Upper lobe of left lung (tissue), 6 donors: Measurements from ENCODE around the gene USP6NL. TPM values are rescaled to one million over a fixed set of nuclear protein-coding genes. Genes with fewer than 3 reads are reported as not detected.

Experiments used
- ATAC-seq, 2 donors: fragments of 200-7000 bp; cut with Tn5 transposase; one replicate each; pipeline ENCODE4 v1.9.1; 2022; ENCODE audit warnings: mild to moderate bottlenecking in 2 of 2, moderate library complexity in 2 of 2; ENCODE audit not compliant: low FRiP score in 2 of 2
- DNase-seq, 2 donors: peaks; one replicate each; pipeline ENCODE4 v3.0.0-alpha.2; 2019 to 2020
- H3K27ac ChIP-seq, 4 donors: fragments of 200-600 bp; sonication (generic); one replicate each; pipeline ENCODE4 v1.5.1; 2016 to 2019
- H3K27me3 ChIP-seq, 4 donors: fragments of 200-600 bp; sonication (generic); one replicate each; pipeline ENCODE4 v1.5.1; 2017 to 2019
- H3K36me3 ChIP-seq, 4 donors: fragments of 200-600 bp; sonication (generic); one replicate each; pipeline ENCODE4 v1.5.1; 2016 to 2019
- H3K4me1 ChIP-seq, 4 donors: fragments of 200-600 bp; sonication (generic); one replicate each; pipeline ENCODE4 v1.5.1; 2018 to 2019
- H3K4me3 ChIP-seq, 4 donors: fragments of 200-600 bp; sonication (generic); one replicate each; pipeline ENCODE4 v1.5.1; 2017 to 2019; ENCODE audit warnings: mild to moderate bottlenecking in 2 of 4, moderate library complexity in 1 of 4
- H3K9me3 ChIP-seq, 4 donors: fragments of 200-600 bp; sonication (generic); one replicate each; pipeline ENCODE4 v1.5.1; 2018 to 2019
- CTCF ChIP-seq, 6 experiments: fragments of 450-650 bp in 4 of 6; fragments of 200-600 bp in 2 of 6; sonication (generic) in 2 of 6; IDR thresholded peaks; one replicate each; pipeline ENCODE4 v1.5.1; 2016 to 2019; ENCODE audit warnings: antibody characterized with exemption in 6 of 6
- EP300 ChIP-seq, 4 donors: sonication (generic); formaldehyde crosslinking; IDR thresholded peaks; one replicate each; pipeline ENCODE4 v1.5.1; 2017; ENCODE audit warnings: antibody characterized with exemption in 4 of 4, control low read depth in 2 of 4
- POLR2A ChIP-seq, 4 donors: fragments of 450-650 bp; IDR thresholded peaks; one replicate each; pipeline ENCODE4 v1.5.1; 2016 to 2017; ENCODE audit warnings: antibody characterized with exemption in 4 of 4, mild to moderate bottlenecking in 2 of 4
- POLR2AphosphoS5 ChIP-seq, 2 donors: sonication (generic); formaldehyde crosslinking; IDR thresholded peaks; one replicate each; pipeline ENCODE4 v1.5.1; 2017; ENCODE audit warnings: antibody characterized with exemption in 2 of 2
- WGBS, 2 donors: methylation state at CpG; one replicate each; pipeline ENCODE4 v1.1.5; 2017 to 2018; 5-methylcytosine and 5-hydroxymethylcytosine counted together
- total RNA-seq, 6 donors: library from RNA; depleted of rRNA in 4 of 6; stranded (reverse); fragments of >200 nt in 4 of 6; gene quantifications; one replicate each; pipeline versions ENCODE4 v1.1.0 to v1.2.1, GENCODE V29; 2016 to 2021
- donor health status: DM: no; HTN: no; CAD: no; lungs with moderate emphysema.
- donor health status: DM: no; HTN: yes; CAD: no; lungs with severe emphysema.

The USP6NL gene
- total RNA-seq, 6 donors from 2014 or later = 16.4 to 28.6 (median 21.8) TPM

GRCh38 chr10:11424456-11425295 is 186.8 kb downstream of the USP6NL start:
- ATAC-seq (peak in 1 of 2 donors; percentile 75), DNase-seq (peak in 1 of 2 donors; percentile 28)
- WGBS, 2 donors = 41 to 52% methylated on average over 11 of the region's 11 CpGs

GRCh38 chr10:11416974-11417373 is 194.5 kb downstream of the USP6NL start:
- Histone ChIP-seq H3K4me1 (no peaks in the 10 kb centered on the region), H3K36me3 (no peaks in the 10 kb centered on the region), H3K27me3 (no peaks in the 10 kb centered on the region), H3K27ac (no peak overlapping the region), H3K9me3 (peaks cover 0 to 8% (median 6%) of the 10 kb centered on the region in 4 donors), H3K4me3 (no peak overlapping the region)
- DNase-seq = no peak
- WGBS, 2 donors = 88 to 94% methylated on average over 2 of the region's 2 CpGs
- no peak for ATAC-seq
- TF ChIP-seq POLR2AphosphoS5 (IDR thresholded peaks at IDR 0.05) (no peak), EP300 (IDR thresholded peaks at IDR 0.05) (no peak), CTCF (IDR thresholded peaks at IDR 0.05) (no peak), POLR2A (IDR thresholded peaks at IDR 0.05) (no peak)

More at GRCh38 chr10:11424456-11425295, 186.8 kb downstream of the USP6NL start:
- peaks cover 0 to 10% (median 4%) of the 10 kb centered on the region in 4 donors for H3K9me3 ChIP-seq
- H3K4me3 ChIP-seq = no peak overlapping the region
- no peaks in the 10 kb centered on the region for H3K4me1 ChIP-seq
- H3K27ac ChIP-seq = no peak overlapping the region
- no peaks in the 10 kb centered on the region for H3K36me3 ChIP-seq
- TF ChIP-seq EP300 (IDR thresholded peaks at IDR 0.05) (no peak), POLR2A (IDR thresholded peaks at IDR 0.05) (no peak), POLR2AphosphoS5 (IDR thresholded peaks at IDR 0.05) (no peak), CTCF (IDR thresholded peaks at IDR 0.05) (peak in 5 of 6 experiments; percentile 47 to 74 (median 59))
- H3K27me3 ChIP-seq = no peaks in the 10 kb centered on the region

DNA sequence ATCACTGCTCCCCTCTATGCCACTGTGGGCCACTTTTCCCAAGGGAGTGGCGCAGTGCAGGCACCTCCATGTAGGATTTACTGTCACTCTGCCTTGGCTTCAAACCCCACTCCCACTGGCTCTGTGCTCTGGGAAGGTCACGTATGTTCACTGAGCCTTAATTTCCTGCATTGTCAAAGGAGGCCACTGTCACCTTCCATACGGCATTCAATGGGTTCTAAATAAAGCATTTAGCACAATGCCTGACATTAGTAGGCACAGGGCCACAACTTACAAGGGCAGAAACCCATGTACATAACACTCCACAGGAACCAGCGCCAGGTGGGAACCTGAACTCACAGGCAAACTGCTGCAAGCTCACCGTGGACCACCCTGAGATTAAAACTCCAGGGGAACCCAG is 196.4 kb downstream of the USP6NL start:
- ATAC-seq (no peak), DNase-seq (no peak)
- TF ChIP-seq POLR2A (IDR thresholded peaks at IDR 0.05) (no peak), POLR2AphosphoS5 (IDR thresholded peaks at IDR 0.05) (no peak), EP300 (IDR thresholded peaks at IDR 0.05) (no peak), CTCF (IDR thresholded peaks at IDR 0.05) (no peak)
- no peaks in the 10 kb centered on the region for H3K4me1 ChIP-seq
- H3K27me3 ChIP-seq = no peaks in the 10 kb centered on the region
- no peak overlapping the region for H3K27ac ChIP-seq
- no peak overlapping the region for H3K4me3 ChIP-seq
- 87 to 92% methylated on average over 4 to 5 of the region's 5 CpGs for WGBS, 2 donors
- H3K9me3 ChIP-seq = peaks cover 0 to 12% (median 7%) of the 10 kb centered on the region in 4 donors
- H3K36me3 ChIP-seq = no peaks in the 10 kb centered on the region

DNA sequence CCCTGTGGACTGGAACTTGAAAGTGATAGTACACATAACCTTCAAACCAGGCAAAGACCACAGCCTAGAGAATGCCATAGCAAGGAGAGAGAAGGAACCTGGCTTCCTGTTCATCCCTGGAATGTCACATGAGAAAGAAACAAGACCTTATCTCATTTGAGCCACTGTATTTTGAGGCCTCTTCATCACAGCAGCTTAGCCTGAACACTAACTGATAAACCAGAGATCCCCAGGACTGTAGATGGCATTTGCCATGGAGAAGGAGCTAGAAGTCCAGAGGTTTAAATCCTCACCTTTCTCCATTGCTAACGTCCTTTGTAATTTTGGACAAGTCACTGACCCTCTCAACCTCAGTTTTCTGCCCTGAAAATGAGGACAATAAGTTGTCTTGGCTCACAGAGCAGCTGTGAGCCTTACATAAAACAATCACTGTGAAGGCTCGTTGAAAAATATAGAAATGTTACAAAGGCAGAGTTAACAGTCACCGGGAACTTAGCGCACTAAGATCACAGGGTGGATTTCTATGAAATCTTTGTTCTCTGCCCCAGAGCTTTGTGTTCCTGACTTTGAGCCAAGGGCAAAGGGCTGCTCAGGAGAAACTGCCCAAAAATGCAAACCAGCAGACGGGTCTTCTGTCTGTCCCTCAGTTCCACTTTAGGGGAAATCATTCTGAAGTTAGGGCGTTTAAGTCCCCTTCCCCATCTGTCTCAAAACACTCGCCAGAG is 197.0 kb downstream of the USP6NL start:
- 66% methylated on average over 7 of the region's 7 CpGs for WGBS, 2 donors
- H3K4me3 ChIP-seq = no peak overlapping the region
- H3K36me3 ChIP-seq = no peaks in the 10 kb centered on the region
- no peaks in the 10 kb centered on the region for H3K4me1 ChIP-seq
- no peak for TF ChIP-seq POLR2A (IDR thresholded peaks at IDR 0.05)
- no peak for TF ChIP-seq EP300 (IDR thresholded peaks at IDR 0.05)
- TF ChIP-seq POLR2AphosphoS5 (IDR thresholded peaks at IDR 0.05) = no peak
- TF ChIP-seq CTCF (IDR thresholded peaks at IDR 0.05) = no peak
- DNase-seq (no peak), ATAC-seq (no peak)
- no peak overlapping the region for H3K27ac ChIP-seq
- peaks cover 0 to 12% (median 4%) of the 10 kb centered on the region in 4 donors for H3K9me3 ChIP-seq
- H3K27me3 ChIP-seq = no peaks in the 10 kb centered on the region
